MM.1S (cell line): ENCODE data around the gene JCAD.

Experiments used
- EZH2 ChIP-seq: fragments of 300-600 bp; sonication (generic); optimal IDR thresholded peaks from 2 replicates; pipeline ENCODE3; 2017; ENCODE audit warnings: low read depth, mild to moderate bottlenecking, antibody characterized with exemption, low read length, mixed read lengths
- EZH2phosphoT487 ChIP-seq: fragments of 300-600 bp; sonication (generic); IDR thresholded peaks from 2 replicates; pipeline ENCODE4 v1.6.1; 2018; ENCODE audit warnings: antibody characterized with exemption, low read length
- TF ChIP-seq, protein P1 (sequence below): fragments of 300-600 bp; sonication (generic); IDR thresholded peaks from 2 replicates; pipeline ENCODE4 v1.5.1; 2016; ENCODE audit warnings: antibody characterized with exemption, low read length, mixed read lengths

DNA sequence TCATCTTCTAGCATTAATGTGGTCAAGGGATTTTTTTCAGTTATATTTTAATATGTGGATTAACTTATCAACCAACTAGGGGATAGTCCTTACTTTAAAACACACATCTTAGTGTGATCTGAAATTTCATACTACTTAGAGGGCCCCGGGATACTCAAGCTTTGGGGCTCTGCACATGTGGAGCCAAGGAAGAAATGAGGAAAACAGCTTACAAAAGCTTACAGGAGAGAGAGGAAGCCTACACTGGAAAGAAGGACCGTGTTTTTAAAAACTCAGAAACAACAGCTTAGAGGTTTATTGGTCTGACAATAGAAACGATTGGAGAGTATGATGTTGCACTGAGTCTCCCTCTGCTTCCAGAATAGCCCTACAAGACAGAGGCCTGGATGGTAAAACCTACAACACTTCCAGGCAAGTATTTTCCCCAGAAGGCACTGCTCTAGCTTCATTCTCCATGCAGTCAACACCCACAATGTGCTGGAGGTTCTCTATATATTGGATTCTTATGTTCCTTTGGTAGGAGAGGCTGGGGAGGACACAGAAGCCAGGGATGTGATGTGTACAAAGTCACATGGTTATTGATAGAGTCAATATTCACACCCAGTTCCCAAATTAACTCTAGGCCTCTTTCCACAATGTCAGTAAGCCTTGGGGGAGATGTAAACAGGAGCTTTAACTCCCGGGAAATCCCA lies 47.3 kb downstream of the JCAD start:
- TF ChIP-seq, protein P1, sequence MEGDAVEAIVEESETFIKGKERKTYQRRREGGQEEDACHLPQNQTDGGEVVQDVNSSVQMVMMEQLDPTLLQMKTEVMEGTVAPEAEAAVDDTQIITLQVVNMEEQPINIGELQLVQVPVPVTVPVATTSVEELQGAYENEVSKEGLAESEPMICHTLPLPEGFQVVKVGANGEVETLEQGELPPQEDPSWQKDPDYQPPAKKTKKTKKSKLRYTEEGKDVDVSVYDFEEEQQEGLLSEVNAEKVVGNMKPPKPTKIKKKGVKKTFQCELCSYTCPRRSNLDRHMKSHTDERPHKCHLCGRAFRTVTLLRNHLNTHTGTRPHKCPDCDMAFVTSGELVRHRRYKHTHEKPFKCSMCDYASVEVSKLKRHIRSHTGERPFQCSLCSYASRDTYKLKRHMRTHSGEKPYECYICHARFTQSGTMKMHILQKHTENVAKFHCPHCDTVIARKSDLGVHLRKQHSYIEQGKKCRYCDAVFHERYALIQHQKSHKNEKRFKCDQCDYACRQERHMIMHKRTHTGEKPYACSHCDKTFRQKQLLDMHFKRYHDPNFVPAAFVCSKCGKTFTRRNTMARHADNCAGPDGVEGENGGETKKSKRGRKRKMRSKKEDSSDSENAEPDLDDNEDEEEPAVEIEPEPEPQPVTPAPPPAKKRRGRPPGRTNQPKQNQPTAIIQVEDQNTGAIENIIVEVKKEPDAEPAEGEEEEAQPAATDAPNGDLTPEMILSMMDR = no peak
- TF ChIP-seq EZH2 (no peak), EZH2phosphoT487 (no peak)
